ENCODE results near the gene NTRK2.

NTRK2 gene

GRCh38 chr9:84900421-84900820, 230.9 kb downstream of the NTRK2 start:
- no peak for DNase-seq

- DNase-seq, result no peak
These were observed 234.4 kb downstream of the NTRK2 start for GRCh38 chr9:84903963-84904362.

- no peak for DNase-seq
These were observed 247.2 kb downstream of the NTRK2 start for GRCh38 chr9:84916769-84917168.

- no peak for DNase-seq
These were observed 248.0 kb downstream of the NTRK2 start for GRCh38 chr9:84917366-84918070.

GRCh38 chr9:84919440-84919839, 249.9 kb downstream of the NTRK2 start:
- no peak for DNase-seq

- no peak for DNase-seq
These were observed 251.6 kb downstream of the NTRK2 start for GRCh38 chr9:84921175-84921574.

GRCh38 chr9:84922051-84922450, 252.5 kb downstream of the NTRK2 start:
- no peak for DNase-seq

- no peak for DNase-seq
These were observed 254.7 kb downstream of the NTRK2 start for GRCh38 chr9:84924266-84924665.

- no peak for DNase-seq
These were observed 255.8 kb downstream of the NTRK2 start for GRCh38 chr9:84925225-84925872.

- no peak for DNase-seq
These were observed 257.3 kb downstream of the NTRK2 start for GRCh38 chr9:84926793-84927192.

GRCh38 chr9:84928419-84928818, 258.9 kb downstream of the NTRK2 start:
- no peak for DNase-seq

GRCh38 chr9:84929068-84929467, 259.5 kb downstream of the NTRK2 start:
- no peak for DNase-seq

GRCh38 chr9:84932915-84933527, 263.5 kb downstream of the NTRK2 start:
- DNase-seq, result no peak

GRCh38 chr9:84935528-84936117, 266.1 kb downstream of the NTRK2 start:
- DNase-seq, result no peak

GRCh38 chr9:84937180-84937579, 267.7 kb downstream of the NTRK2 start:
- DNase-seq, result no peak

GRCh38 chr9:84937581-84937980, 268.1 kb downstream of the NTRK2 start:
- DNase-seq, result no peak

GRCh38 chr9:84939774-84940173, 270.2 kb downstream of the NTRK2 start:
- no peak for DNase-seq

GRCh38 chr9:84940294-84940693, 270.8 kb downstream of the NTRK2 start:
- no peak for DNase-seq

GRCh38 chr9:84941792-84942191, 272.3 kb downstream of the NTRK2 start:
- no peak for DNase-seq

- DNase-seq, result no peak
These were observed 274.0 kb downstream of the NTRK2 start for GRCh38 chr9:84943482-84944050.

- no peak for DNase-seq
These were observed 276.5 kb downstream of the NTRK2 start for GRCh38 chr9:84945878-84946538.

- no peak for DNase-seq
These were observed 278.0 kb downstream of the NTRK2 start for GRCh38 chr9:84947412-84947972.

GRCh38 chr9:84949258-84949657, 279.7 kb downstream of the NTRK2 start:
- no peak for DNase-seq

Measured in KG1 (cell line).